ENCODE measurements around the gene NUP210. TPM values are rescaled to one million over a fixed set of nuclear protein-coding genes. Genes with fewer than 3 reads are reported as not detected.

Gene NUP210
- total RNA-seq, 1 experiment from 2014 or later, result 0.32 TPM

GRCh38 chr3:13329746-13330145 lies 90.4 kb downstream of the NUP210 start:
- Histone ChIP-seq H3K9me3 (replicated peaks) (no peaks in the 10 kb centered on the region), H3K4me3 (no peak overlapping the region), H3K27me3 (peaks cover 25% of the 10 kb centered on the region), H3K4me1 (no peaks in the 10 kb centered on the region), H3K27ac (no peak overlapping the region), H3K36me3 (no peaks in the 10 kb centered on the region)
- DNase-seq, result no peak

GRCh38 chr3:13325892-13326443 lies 94.2 kb downstream of the NUP210 start:
- H3K36me3 ChIP-seq, result no peaks in the 10 kb centered on the region
- H3K9me3 ChIP-seq (replicated peaks), result no peaks in the 10 kb centered on the region
- DNase-seq, result no peak

GRCh38 chr3:13324835-13325501 lies 95.2 kb downstream of the NUP210 start:
- no peak for DNase-seq
- H3K36me3 ChIP-seq, result no peaks in the 10 kb centered on the region
- H3K27me3 ChIP-seq, result peaks cover 18% of the 10 kb centered on the region
- H3K4me3 ChIP-seq, result no peak overlapping the region
- H3K9me3 ChIP-seq (replicated peaks), result no peaks in the 10 kb centered on the region
- H3K4me1 ChIP-seq, result no peaks in the 10 kb centered on the region
- no peak overlapping the region for H3K27ac ChIP-seq

More at GRCh38 chr3:13325892-13326443, 94.2 kb downstream of the NUP210 start:
- no peak overlapping the region for H3K4me3 ChIP-seq
- H3K4me1 ChIP-seq, result no peaks in the 10 kb centered on the region
- peaks cover 18% of the 10 kb centered on the region for H3K27me3 ChIP-seq
- H3K27ac ChIP-seq, result no peak overlapping the region

DNA sequence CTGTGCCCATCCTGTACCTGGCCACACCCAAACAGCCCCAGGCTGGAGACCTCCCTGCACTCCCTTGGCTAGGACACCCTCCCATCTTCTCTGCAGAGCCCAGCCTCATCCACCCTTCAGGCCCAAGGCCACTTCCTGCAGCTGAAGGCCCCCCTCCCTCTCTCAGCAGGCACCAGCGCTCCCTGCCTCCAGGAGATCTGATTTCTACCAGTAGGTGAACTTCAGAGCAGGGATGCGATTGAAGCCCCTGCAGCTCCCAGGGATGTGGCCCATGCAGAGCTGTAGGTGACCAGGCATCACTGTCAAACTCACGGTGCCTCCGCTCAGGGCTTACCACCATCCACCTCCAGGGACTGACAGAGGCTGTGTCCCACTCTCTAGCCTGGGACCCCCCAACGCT lies 96.3 kb downstream of the NUP210 start:
- H3K27me3 ChIP-seq, result peaks cover 18% of the 10 kb centered on the region
- H3K9me3 ChIP-seq (replicated peaks), result no peaks in the 10 kb centered on the region
- no peaks in the 10 kb centered on the region for H3K4me1 ChIP-seq
- H3K36me3 ChIP-seq, result no peaks in the 10 kb centered on the region
- no peak overlapping the region for H3K27ac ChIP-seq
- H3K4me3 ChIP-seq, result no peak overlapping the region
- no peak for DNase-seq

DNA sequence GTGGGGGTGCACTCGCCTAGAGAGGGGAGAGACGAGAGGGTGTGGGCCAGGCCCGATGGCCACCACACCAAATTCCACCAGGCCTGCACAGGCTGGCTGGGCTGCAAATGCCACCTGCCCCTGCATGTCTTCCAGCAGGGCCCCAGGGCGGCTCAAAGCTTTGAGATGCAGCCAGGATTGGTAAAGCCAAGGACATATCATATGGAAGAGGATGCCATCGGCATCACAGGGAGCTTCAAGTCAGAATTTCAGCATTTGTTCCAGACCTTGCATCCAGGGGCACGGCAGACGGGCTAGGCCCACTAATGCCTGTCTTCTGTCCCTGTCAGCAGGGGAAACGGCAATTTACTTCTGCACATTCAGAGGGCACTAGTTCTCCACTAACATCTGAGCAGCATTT lies 97.8 kb downstream of the NUP210 start:
- Histone ChIP-seq H3K36me3 (no peaks in the 10 kb centered on the region), H3K27ac (no peak overlapping the region), H3K4me1 (no peaks in the 10 kb centered on the region), H3K4me3 (no peak overlapping the region), H3K9me3 (replicated peaks) (no peaks in the 10 kb centered on the region), H3K27me3 (peaks cover 18% of the 10 kb centered on the region)
- DNase-seq, result peak; percentile 26 to 48

DNA sequence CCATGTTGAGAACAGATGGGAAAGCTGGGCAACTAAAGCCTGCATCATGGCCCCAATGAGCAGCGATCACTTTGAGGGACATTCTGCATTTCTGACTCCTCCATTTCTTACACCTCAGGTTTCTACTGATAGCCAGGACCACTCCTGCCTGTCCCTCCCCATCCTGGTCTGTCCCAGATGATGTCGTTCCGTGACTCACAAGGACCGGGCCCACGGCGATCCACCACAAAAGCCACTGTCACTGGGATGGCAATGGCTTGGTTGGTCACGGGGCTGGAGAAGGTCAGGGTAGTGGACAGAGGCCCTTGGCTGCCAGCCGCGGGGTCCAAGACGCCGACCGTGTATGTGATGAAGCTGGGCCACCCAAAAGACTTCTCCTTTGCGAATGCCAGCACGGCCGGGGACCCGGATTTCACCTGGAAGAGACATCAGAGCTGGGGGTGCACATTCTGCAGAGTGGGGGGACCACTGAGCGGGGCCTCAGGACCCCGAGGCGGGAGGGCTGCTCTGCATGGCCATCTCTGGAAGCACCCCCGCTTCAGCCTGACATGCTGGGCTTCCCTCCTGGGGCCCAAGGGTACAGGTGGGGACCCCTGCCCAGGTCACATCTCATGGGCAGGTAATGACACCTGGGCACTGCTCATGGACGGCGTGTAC lies 100.4 kb downstream of the NUP210 start:
- no peak overlapping the region for H3K4me3 ChIP-seq

DNA sequence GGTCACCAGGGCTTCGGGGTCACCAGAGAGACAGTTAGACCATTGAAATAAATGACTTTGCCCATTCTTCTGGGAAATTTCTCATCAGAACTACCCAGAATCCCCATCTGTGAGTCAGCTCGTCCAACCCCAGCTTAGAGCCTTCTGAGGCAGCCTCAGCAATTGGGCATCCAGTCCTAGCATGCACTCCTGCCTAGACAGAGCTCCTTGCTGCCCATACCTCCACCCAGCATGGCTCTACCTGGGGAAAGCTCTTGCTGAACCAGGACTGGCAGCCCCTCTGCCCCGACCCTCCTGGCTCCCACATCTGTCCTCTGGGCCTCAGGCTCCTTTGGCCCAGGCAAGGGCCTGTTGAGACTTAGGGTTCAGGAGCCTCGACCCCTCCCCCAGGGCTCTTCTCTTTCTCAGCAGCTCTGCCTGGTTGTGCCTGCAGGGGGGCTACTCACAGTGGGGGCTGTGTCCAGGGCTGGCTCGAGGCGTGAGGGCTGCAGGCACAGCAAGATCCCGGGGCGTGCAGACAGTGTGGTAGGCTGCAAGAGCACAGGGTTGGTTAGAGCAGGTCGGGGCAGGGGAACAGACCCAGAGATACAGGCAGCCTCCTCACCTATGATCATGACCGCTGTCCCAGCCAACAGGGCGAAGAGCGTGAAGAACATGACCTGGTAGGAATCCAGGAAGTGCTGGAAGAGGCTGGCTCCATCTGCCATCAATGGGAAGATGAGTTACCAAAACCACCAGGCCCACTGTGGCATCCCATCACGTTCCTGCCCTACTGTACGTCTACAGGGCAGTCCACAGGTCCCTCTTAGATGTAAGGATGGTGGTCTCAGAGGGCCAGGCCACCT lies 101.3 kb downstream of the NUP210 start:
- no peak overlapping the region for H3K27ac ChIP-seq
- no peaks in the 10 kb centered on the region for H3K9me3 ChIP-seq (replicated peaks)
- peaks cover 9% of the 10 kb centered on the region for H3K27me3 ChIP-seq
- H3K4me3 ChIP-seq, result no peak overlapping the region
- no peaks in the 10 kb centered on the region for H3K4me1 ChIP-seq
- no peak for DNase-seq
- no peaks in the 10 kb centered on the region for H3K36me3 ChIP-seq

More for the DNA sequence above, 100.4 kb downstream of the NUP210 start:
- H3K27me3 ChIP-seq, result peaks cover 12% of the 10 kb centered on the region
- H3K27ac ChIP-seq, result no peak overlapping the region
- H3K36me3 ChIP-seq, result no peaks in the 10 kb centered on the region
- no peaks in the 10 kb centered on the region for H3K9me3 ChIP-seq (replicated peaks)
- DNase-seq, result no peak
- H3K4me1 ChIP-seq, result no peaks in the 10 kb centered on the region

GRCh38 chr3:13317596-13318320 lies 102.4 kb downstream of the NUP210 start:
- no peak overlapping the region for H3K4me3 ChIP-seq
- no peak for DNase-seq
- no peak overlapping the region for H3K27ac ChIP-seq
- peaks cover 4% of the 10 kb centered on the region; the same call in 1 of the 2 replicates for H3K27me3 ChIP-seq
- H3K36me3 ChIP-seq, result no peaks in the 10 kb centered on the region
- no peaks in the 10 kb centered on the region for H3K9me3 ChIP-seq (replicated peaks)
- no peaks in the 10 kb centered on the region for H3K4me1 ChIP-seq

DNA sequence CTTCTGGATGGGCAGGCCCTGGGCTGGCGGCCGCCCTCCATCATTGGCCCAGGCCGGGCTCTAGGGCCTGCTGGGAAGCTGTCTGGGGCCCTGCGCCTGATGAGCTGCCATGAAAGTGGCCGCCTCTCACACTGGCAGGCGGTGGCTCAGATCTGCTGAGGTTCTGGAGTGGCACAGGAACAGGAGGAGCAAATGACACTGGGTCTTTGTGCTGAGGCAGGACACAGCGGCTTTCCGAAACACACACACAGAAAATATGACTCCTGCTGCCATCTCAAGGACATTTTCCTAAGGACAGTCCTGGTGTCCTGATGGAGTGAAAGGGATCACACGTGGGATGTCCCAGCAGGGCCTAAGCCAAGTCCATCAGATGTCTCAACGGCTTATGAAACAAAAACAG lies 103.5 kb downstream of the NUP210 start:
- DNase-seq, result no peak
- Histone ChIP-seq H3K27me3 (no peaks in the 10 kb centered on the region), H3K4me3 (no peak overlapping the region), H3K9me3 (replicated peaks) (no peaks in the 10 kb centered on the region), H3K36me3 (no peaks in the 10 kb centered on the region), H3K4me1 (no peaks in the 10 kb centered on the region), H3K27ac (no peak overlapping the region)

DNA sequence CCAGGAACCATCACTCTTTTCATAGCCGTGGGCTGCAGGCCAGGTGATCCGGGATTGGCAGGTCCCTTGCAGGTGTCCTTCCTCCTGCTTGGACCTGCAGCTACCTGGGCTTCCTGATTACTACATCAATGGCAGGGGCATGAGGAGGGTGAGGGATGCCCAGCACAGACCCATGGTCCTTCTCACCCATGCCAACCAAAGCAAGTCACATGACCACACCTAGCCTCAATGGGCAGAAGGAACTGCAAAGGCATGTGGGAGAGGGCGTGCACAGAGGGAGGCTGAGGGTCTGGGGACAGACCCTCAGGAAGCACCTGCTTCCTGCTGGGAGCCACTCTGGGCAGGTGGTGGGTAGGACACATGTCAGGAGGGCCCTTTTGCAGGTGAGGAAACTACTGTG lies 105.2 kb downstream of the NUP210 start:
- no peak overlapping the region for H3K27ac ChIP-seq
- H3K4me3 ChIP-seq, result no peak overlapping the region
- no peaks in the 10 kb centered on the region for H3K9me3 ChIP-seq (replicated peaks)
- no peak for DNase-seq
- no peaks in the 10 kb centered on the region for H3K36me3 ChIP-seq
- no peaks in the 10 kb centered on the region for H3K27me3 ChIP-seq
- no peaks in the 10 kb centered on the region for H3K4me1 ChIP-seq

- Histone ChIP-seq H3K9me3 (replicated peaks) (no peaks in the 10 kb centered on the region), H3K27me3 (no peaks in the 10 kb centered on the region)
- DNase-seq, result no peak
Measured at GRCh38 chr3:13313813-13314212, 106.3 kb downstream of the NUP210 start.

GRCh38 chr3:13309004-13309403 lies 111.1 kb downstream of the NUP210 start:
- DNase-seq, result no peak
- no peak overlapping the region for H3K4me3 ChIP-seq
- H3K27me3 ChIP-seq, result peaks cover 8% of the 10 kb centered on the region; the same call in 1 of the 2 replicates
- no peaks in the 10 kb centered on the region for H3K36me3 ChIP-seq
- H3K4me1 ChIP-seq, result no peaks in the 10 kb centered on the region
- no peaks in the 10 kb centered on the region for H3K9me3 ChIP-seq (replicated peaks)
- no peak overlapping the region for H3K27ac ChIP-seq

More at GRCh38 chr3:13313813-13314212, 106.3 kb downstream of the NUP210 start:
- H3K27ac ChIP-seq, result no peak overlapping the region
- no peaks in the 10 kb centered on the region for H3K4me1 ChIP-seq
- H3K4me3 ChIP-seq, result no peak overlapping the region
- no peaks in the 10 kb centered on the region for H3K36me3 ChIP-seq

DNA sequence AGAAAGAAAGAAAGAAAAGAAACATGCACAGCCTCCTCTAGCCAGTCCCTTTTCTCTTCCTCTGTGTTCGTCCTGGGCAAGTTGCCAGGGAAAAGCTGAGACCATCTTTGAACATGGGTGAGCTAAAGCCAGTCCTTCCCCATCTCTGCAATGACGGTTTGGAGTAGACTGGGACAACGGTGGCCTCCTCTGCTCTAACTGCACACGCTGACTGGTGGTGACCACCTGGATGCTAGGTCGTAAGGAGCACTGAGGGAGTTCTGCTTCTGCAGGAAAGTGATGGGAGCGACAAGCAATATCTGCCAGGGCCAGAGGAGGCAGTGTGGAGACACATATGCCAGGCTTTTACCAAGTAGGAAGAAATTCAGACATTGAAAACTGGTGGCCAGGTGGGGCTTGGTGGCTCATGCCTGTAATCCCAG lies 111.7 kb downstream of the NUP210 start:
- Histone ChIP-seq H3K9me3 (replicated peaks) (no peaks in the 10 kb centered on the region), H3K4me1 (no peaks in the 10 kb centered on the region), H3K36me3 (no peaks in the 10 kb centered on the region), H3K27me3 (peaks cover 9% of the 10 kb centered on the region; the same call in 1 of the 2 replicates), H3K27ac (no peak overlapping the region), H3K4me3 (no peak overlapping the region)
- peak in 1 of 2 experiments; percentile 47 for DNase-seq

- Histone ChIP-seq H3K27me3 (peaks cover 9% of the 10 kb centered on the region; the same call in 1 of the 2 replicates), H3K9me3 (replicated peaks) (no peaks in the 10 kb centered on the region), H3K4me3 (no peak overlapping the region), H3K27ac (no peak overlapping the region), H3K4me1 (no peaks in the 10 kb centered on the region), H3K36me3 (no peaks in the 10 kb centered on the region)
- no peak for DNase-seq
Measured at GRCh38 chr3:13307041-13307440, 113.1 kb downstream of the NUP210 start.
